ENCODE data around the gene COL24A1. TPM values are rescaled to one million over a fixed set of nuclear protein-coding genes. Genes with fewer than 3 reads are reported as not detected.

Gene COL24A1
- polyA plus RNA-seq, 1 donor (not counting 4 experiments of a cell fraction or from before 2014, with no cell fraction given), result not detected

- TF ChIP-seq CTCF (optimal IDR thresholded peaks at IDR 0.05 in 1 of 3, IDR thresholded peaks at IDR 0.05 in 1 of 3, conservative IDR thresholded peaks at IDR 0.05 in 1 of 3; ENCODE audit: extremely low read depth in 1 of 3, insufficient read depth in 2 of 3, low read length in 3 of 3) (no peak), EZH2 (IDR thresholded peaks at IDR 0.05; ENCODE audit: low read length) (no peak)
Observed at GRCh38 chr1:85867189-85867588, 289.4 kb downstream of the COL24A1 start.

GRCh38 chr1:85865213-85865612 lies 291.4 kb downstream of the COL24A1 start:
- no peak overlapping the region for H3K4me2 ChIP-seq (ENCODE audit: control insufficient read depth, extremely low read depth, insufficient read depth, low read depth, low read length)
- H2AFZ ChIP-seq (ENCODE audit: control insufficient read depth, low read length), result no peak overlapping the region
- no peak for FAIRE-seq

More at GRCh38 chr1:85867189-85867588, 289.4 kb downstream of the COL24A1 start:
- no peaks in the 10 kb centered on the region for H3K79me2 ChIP-seq (ENCODE audit: control insufficient read depth, insufficient read depth, low read length)
- no peak overlapping the region for H3K4me3 ChIP-seq (ENCODE audit: control insufficient read depth in 2 of 3, extremely low read depth in 1 of 3, insufficient read depth in 2 of 3, low read depth in 1 of 3, low read length in 3 of 3)
- H3K9ac ChIP-seq (ENCODE audit: control insufficient read depth, extremely low read depth, insufficient read depth, low read length), result no peak overlapping the region
- H3K4me2 ChIP-seq (ENCODE audit: control insufficient read depth, extremely low read depth, insufficient read depth, low read depth, low read length), result no peak overlapping the region
- FAIRE-seq (no peak), DNase-seq (ENCODE audit: low read depth, low spot score) (no peak)
- no peaks in the 10 kb centered on the region for H3K36me3 ChIP-seq (ENCODE audit: control insufficient read depth in 2 of 2, extremely low read depth in 1 of 2, insufficient read depth in 2 of 2, low read length in 2 of 2)
- no peaks in the 10 kb centered on the region for H3K9me3 ChIP-seq (ENCODE audit: control insufficient read depth, low read depth, low read length)
- no peaks in the 10 kb centered on the region for H4K20me1 ChIP-seq (ENCODE audit: control insufficient read depth, extremely low read depth, insufficient read depth, low read length)
- no peak overlapping the region for H2AFZ ChIP-seq (ENCODE audit: control insufficient read depth, low read length)
- no peaks in the 10 kb centered on the region for H3K27me3 ChIP-seq (ENCODE audit: control insufficient read depth, extremely low read depth, insufficient read depth, low read length)
- dilution Hi-C loops (cut with MboI; ENCODE audit: extremely low pct_ligation_motif_present, low sequenced_read_pairs), result no loop called here
- H3K9me1 ChIP-seq (ENCODE audit: control insufficient read depth, extremely low read depth, insufficient read depth, low read length), result no peaks in the 10 kb centered on the region
- H3K27ac ChIP-seq (ENCODE audit: control insufficient read depth, insufficient read depth, low read length), result no peak overlapping the region
- no peaks in the 10 kb centered on the region for H3K4me1 ChIP-seq (ENCODE audit: control insufficient read depth, extremely low read depth, insufficient read depth, low read length)

More at GRCh38 chr1:85865213-85865612, 291.4 kb downstream of the COL24A1 start:
- dilution Hi-C loops (cut with MboI; ENCODE audit: extremely low pct_ligation_motif_present, low sequenced_read_pairs), result no loop called here
- no peak overlapping the region for H3K9ac ChIP-seq (ENCODE audit: control insufficient read depth, extremely low read depth, insufficient read depth, low read length)
- no peak for TF ChIP-seq EZH2 (IDR thresholded peaks at IDR 0.05; ENCODE audit: low read length)
- TF ChIP-seq CTCF (optimal IDR thresholded peaks at IDR 0.05 in 1 of 3, IDR thresholded peaks at IDR 0.05 in 1 of 3, conservative IDR thresholded peaks at IDR 0.05 in 1 of 3; ENCODE audit: extremely low read depth in 1 of 3, insufficient read depth in 2 of 3, low read length in 3 of 3), result no peak
- no peaks in the 10 kb centered on the region for H3K36me3 ChIP-seq (ENCODE audit: control insufficient read depth in 2 of 2, extremely low read depth in 1 of 2, insufficient read depth in 2 of 2, low read length in 2 of 2)
- no peaks in the 10 kb centered on the region for H3K79me2 ChIP-seq (ENCODE audit: control insufficient read depth, insufficient read depth, low read length)
- H3K27ac ChIP-seq (ENCODE audit: control insufficient read depth, insufficient read depth, low read length), result no peak overlapping the region
- no peak overlapping the region for H3K4me3 ChIP-seq (ENCODE audit: control insufficient read depth in 2 of 3, extremely low read depth in 1 of 3, insufficient read depth in 2 of 3, low read depth in 1 of 3, low read length in 3 of 3)
- H3K9me3 ChIP-seq (ENCODE audit: control insufficient read depth, low read depth, low read length), result no peaks in the 10 kb centered on the region
- no peaks in the 10 kb centered on the region for H3K9me1 ChIP-seq (ENCODE audit: control insufficient read depth, extremely low read depth, insufficient read depth, low read length)
- no peaks in the 10 kb centered on the region for H4K20me1 ChIP-seq (ENCODE audit: control insufficient read depth, extremely low read depth, insufficient read depth, low read length)
- no peaks in the 10 kb centered on the region for H3K4me1 ChIP-seq (ENCODE audit: control insufficient read depth, extremely low read depth, insufficient read depth, low read length)
- H3K27me3 ChIP-seq (ENCODE audit: control insufficient read depth, extremely low read depth, insufficient read depth, low read length), result no peaks in the 10 kb centered on the region
- DNase-seq (ENCODE audit: low read depth, low spot score), result no peak

Data from keratinocyte (primary cell).